ENCODE results near the gene VTI1A.

GRCh38 chr10:112768121-112768520 is 321.1 kb downstream of the VTI1A start:
- TF ChIP-seq CTCF (IDR thresholded peaks at IDR 0.05) (no peak), BCL3 (IDR thresholded peaks at IDR 0.05) (no peak), MAZ (IDR thresholded peaks at IDR 0.05; ENCODE audit: borderline replicate concordance, low read depth, low read length) (no peak), POLR2A (IDR thresholded peaks at IDR 0.05; ENCODE audit: low read length) (no peak)

Data from A549 (cell line).